Endothelial cell of umbilical vein (primary cell): ENCODE results near the gene MCM6. TPM values are rescaled to one million over a fixed set of nuclear protein-coding genes. Genes with fewer than 3 reads are reported as not detected.

Experiments used
- BruUV-seq: library from RNA; stranded (reverse); fragments of 400-500 nt; replicated peaks from 2 replicates; lab custom pipeline; 2021; lab: Mats Ljungman, UMichigan
- CTCF ChIA-PET: fragments of 300-600, 350-600 bp; sonication (Branson Sonifier 250); formaldehyde crosslinking; loops from one replicate; lab custom pipeline; 2021; ENCODE audit warnings: antibody characterized with exemption, inconsistent platforms; lab: Charles Lee
- POLR2A ChIA-PET: fragments of 300-600, 350-600 bp; sonication (Branson Sonifier 250); formaldehyde crosslinking; loops from one replicate; lab custom pipeline; 2021; ENCODE audit warnings: antibody characterized with exemption, inconsistent platforms; lab: Charles Lee
- DNase-seq: peaks from one replicate; pipeline ENCODE4 v3.0.0-alpha.2; 2011; ENCODE audit warnings: low read depth, low spot score
- FAIRE-seq: peaks from 2 replicates; lab custom pipeline; 2011; peaks lifted over from hg19 to GRCh38; lab: Jason Lieb, UNC
- H2AFZ ChIP-seq: 2 replicates; pipeline ENCODE4 v1.6.0; 2012; ENCODE audit warnings: low read depth, low read length, control low read depth, inconsistent platforms
- H3K27ac ChIP-seq: 2 replicates; pipeline ENCODE4 v1.5.1; 2011; ENCODE audit warnings: low read depth, mild to moderate bottlenecking, control low read depth, low read length, moderate library complexity; ENCODE audit not compliant: insufficient read depth
- H3K27me3 ChIP-seq, 2 experiments: 2 replicates each; pipeline versions ENCODE4 v1.6.0 to v1.6.1; 2011; ENCODE audit warnings: low read length in 2 of 2, mixed read lengths in 1 of 2; ENCODE audit not compliant: control insufficient read depth in 2 of 2, insufficient read depth in 2 of 2
- H3K36me3 ChIP-seq, 2 experiments: 2 replicates in 1 of 2; 3 replicates in 1 of 2; pipeline ENCODE4 v1.5.1; 2011; ENCODE audit warnings: low read length in 2 of 2, mild to moderate bottlenecking in 1 of 2, moderate library complexity in 1 of 2; ENCODE audit not compliant: control insufficient read depth in 2 of 2, insufficient read depth in 2 of 2; ENCODE audit errors: extremely low read depth in 1 of 2
- H3K4me1 ChIP-seq: 3 replicates; pipeline ENCODE4 v1.5.1; 2011; ENCODE audit warnings: mild to moderate bottlenecking, low read length; ENCODE audit not compliant: control insufficient read depth, insufficient read depth; ENCODE audit errors: extremely low read depth
- H3K4me2 ChIP-seq: 2 replicates; pipeline ENCODE4 v1.6.1; 2011; ENCODE audit warnings: low read length, control low read depth, mixed read lengths; ENCODE audit not compliant: insufficient read depth
- H3K4me3 ChIP-seq, 3 experiments: fragments of 200-600 bp in 1 of 3; sonication (generic), shearing (Covaris generic) in 1 of 3; replicated peaks in 1 of 3; 2 replicates each; pipeline ENCODE4 v1.5.1; 2011 to 2016; ENCODE audit warnings: control low read depth in 3 of 3, low read length in 3 of 3, mild to moderate bottlenecking in 2 of 3, inconsistent platforms in 1 of 3, low read depth in 1 of 3, moderate library complexity in 1 of 3; ENCODE audit not compliant: insufficient read depth in 1 of 3
- H3K79me2 ChIP-seq: 2 replicates; pipeline ENCODE4 v1.6.0; 2012; ENCODE audit warnings: low read length, inconsistent platforms; ENCODE audit not compliant: control insufficient read depth, insufficient read depth
- H3K9ac ChIP-seq: replicated peaks from 2 replicates; pipeline ENCODE3; 2011; ENCODE audit warnings: low read length, control low read depth; ENCODE audit not compliant: insufficient read depth; ENCODE audit errors: extremely low read depth
- H3K9me1 ChIP-seq: replicated peaks from 3 replicates; pipeline ENCODE4 v1.6.0; 2011; ENCODE audit warnings: mild to moderate bottlenecking, low read length; ENCODE audit not compliant: control insufficient read depth, insufficient read depth; ENCODE audit errors: extremely low read depth
- H3K9me3 ChIP-seq: replicated peaks from 2 replicates; pipeline ENCODE4 v1.5.1; 2012; ENCODE audit warnings: low read length, inconsistent platforms; ENCODE audit not compliant: control insufficient read depth, insufficient read depth
- H4K20me1 ChIP-seq: replicated peaks from 2 replicates; pipeline ENCODE3; 2011; ENCODE audit warnings: mild to moderate bottlenecking, low read length; ENCODE audit not compliant: control insufficient read depth, insufficient read depth; ENCODE audit errors: extremely low read depth
- CTCF ChIP-seq, 2 donors: IDR thresholded peaks; 1 replicate in 1 of 2; 2 replicates in 1 of 2; pipeline ENCODE4 v1.5.1; 2011; ENCODE audit warnings: low read length in 2 of 2, mild to moderate bottlenecking in 2 of 2, moderate library complexity in 2 of 2, control low read depth in 1 of 2, inconsistent platforms in 1 of 2, low read depth in 1 of 2; ENCODE audit not compliant: insufficient read depth in 1 of 2; ENCODE audit errors: extremely low read depth in 1 of 2
- EZH2 ChIP-seq: IDR thresholded peaks from 2 replicates; pipeline ENCODE4 v1.6.1; 2012; ENCODE audit warnings: borderline replicate concordance, low read depth, mild to moderate bottlenecking, moderate library complexity, low read length, inconsistent platforms; ENCODE audit not compliant: severe bottlenecking
- FOS ChIP-seq: IDR thresholded peaks from 2 replicates; pipeline ENCODE4 v1.6.1; 2011; ENCODE audit warnings: mild to moderate bottlenecking, low read length, moderate library complexity, borderline replicate concordance; ENCODE audit not compliant: insufficient read depth
- GATA2 ChIP-seq: IDR thresholded peaks from 2 replicates; pipeline ENCODE4 v1.7.0; 2011; ENCODE audit warnings: low read depth, mild to moderate bottlenecking, moderate library complexity, mixed read lengths, low read length; ENCODE audit not compliant: insufficient read length, insufficient read depth
- JUN ChIP-seq: IDR thresholded peaks from 2 replicates; pipeline ENCODE4 v1.6.1; 2011; ENCODE audit warnings: borderline replicate concordance, low read depth; ENCODE audit not compliant: insufficient read length, insufficient read depth
- MAX ChIP-seq: IDR thresholded peaks from 2 replicates; pipeline ENCODE4 v1.6.1; 2011; ENCODE audit not compliant: insufficient read depth, insufficient read length
- MYC ChIP-seq: IDR thresholded peaks from one replicate; pipeline ENCODE4 v1.6.1; 2011; ENCODE audit warnings: mild to moderate bottlenecking, low read depth, low read length
- POLR2A ChIP-seq: IDR thresholded peaks from 2 replicates; pipeline ENCODE4 v1.6.1; 2012; ENCODE audit warnings: low read depth, mild to moderate bottlenecking, control low read depth, low read length
- POLR2AphosphoS5 ChIP-seq: IDR thresholded peaks from 2 replicates; pipeline ENCODE4 v1.6.1; 2012; ENCODE audit warnings: low read depth, mild to moderate bottlenecking, control low read depth, low read length, moderate library complexity; ENCODE audit not compliant: insufficient read depth
- dilution Hi-C: fragments of 300-500 bp; cut with MboI; formaldehyde crosslinking; loops from one replicate; pipeline ENCODE4 v1.15.0; 2019; ENCODE audit warnings: low sequenced_read_pairs; ENCODE audit not compliant: extremely low pct_ligation_motif_present
- intact Hi-C: fragments of 100-400 bp; cut with micrococcal nuclease; formaldehyde crosslinking; loops from one replicate; pipeline ENCODE4 v1.10.0; 2022
- polyA plus RNA-seq, 4 experiments: library from polyadenylated mRNA; depleted of rRNA in 3 of 4; stranded (reverse) in 3 of 4; unstranded in 1 of 4; fragments of >200 nt; gene quantifications; 2 replicates each; pipeline versions ENCODE4 v1.2.1 to v1.2.3, GENCODE V29; 2011 to 2012; ENCODE audit warnings: missing spikeins in 1 of 4
- total RNA-seq: library from RNA; stranded (reverse); gene quantifications from 2 replicates; pipeline ENCODE4 v1.2.3, GENCODE V29; 2021

Gene MCM6
- total and polyA plus RNA-seq, 2 donors (not counting 3 experiments of a cell fraction or from before 2014, with no cell fraction given), result 20.6 to 52.6 TPM

- BruUV-seq, result no TSS peak
- ChIA-PET POLR2A (no interaction called here), CTCF (interaction anchor here (2.0 to 4.4 kb wide), 3 partner anchors 461 to 469 kb away, joined by 16 to 39 read pairs (median 19); no protein-coding TSS in a partner anchor)
- TF ChIP-seq CTCF (IDR thresholded peaks at IDR 0.05; ENCODE audit: extremely low read depth in 1 of 2, insufficient read depth in 1 of 2, low read depth in 1 of 2, low read length in 2 of 2) (peak; percentile 7 to 26), JUN (no peak)
- no peak overlapping the region for H3K4me2 ChIP-seq
- H2AFZ ChIP-seq, result no peak overlapping the region
- no peak overlapping the region for H3K9ac ChIP-seq
- no peak overlapping the region for H3K27ac ChIP-seq
- H3K4me3 ChIP-seq, result no peak overlapping the region
- DNase-seq (peak; percentile 76), FAIRE-seq (no peak)
- H3K36me3 ChIP-seq, result no peaks in the 10 kb centered on the region
- no peaks in the 10 kb centered on the region for H3K9me3 ChIP-seq
- H3K79me2 ChIP-seq, result no peaks in the 10 kb centered on the region
- no peaks in the 10 kb centered on the region for H3K27me3 ChIP-seq
- H3K4me1 ChIP-seq, result no peaks in the 10 kb centered on the region
- dilution Hi-C loops (no loop called here), intact Hi-C loops (loop anchor here (1.0 to 5.0 kb wide), 5 partner anchors 96 to 468 kb away; partner anchors contain the start of gene CXCR4)
- no peaks in the 10 kb centered on the region for H4K20me1 ChIP-seq
- no peaks in the 10 kb centered on the region for H3K9me1 ChIP-seq
Observed at GRCh38 chr2:135916207-135916606, 40.0 kb upstream of the MCM6 start.

GRCh38 chr2:135914485-135914884 lies 38.2 kb upstream of the MCM6 start:
- Histone ChIP-seq H3K4me2 (no peak overlapping the region), H3K79me2 (no peaks in the 10 kb centered on the region), H3K9me1 (no peaks in the 10 kb centered on the region), H3K9me3 (no peaks in the 10 kb centered on the region), H3K36me3 (no peaks in the 10 kb centered on the region), H2AFZ (no peak overlapping the region), H4K20me1 (no peaks in the 10 kb centered on the region), H3K4me3 (no peak overlapping the region), H3K27me3 (no peaks in the 10 kb centered on the region), H3K4me1 (peaks cover 9% of the 10 kb centered on the region), H3K9ac (no peak overlapping the region), H3K27ac (no peak overlapping the region)
- FAIRE-seq, result no peak
- intact Hi-C loops (loop anchor here (5.0 kb wide), 3 partner anchors 37 to 1923 kb away; partner anchors contain the start of gene MCM6), dilution Hi-C loops (no loop called here)
- no TSS peak for BruUV-seq
- TF ChIP-seq FOS, result no peak
- TF ChIP-seq MAX, result no peak
- TF ChIP-seq JUN, result no peak
- no peak for TF ChIP-seq POLR2AphosphoS5
- TF ChIP-seq CTCF (IDR thresholded peaks at IDR 0.05; ENCODE audit: extremely low read depth in 1 of 2, insufficient read depth in 1 of 2, low read depth in 1 of 2, low read length in 2 of 2), result no peak
- no peak for TF ChIP-seq EZH2
- TF ChIP-seq GATA2, result no peak
- no peak for TF ChIP-seq MYC
- no peak for TF ChIP-seq POLR2A
- CTCF ChIA-PET, result interaction anchor here (0.6 to 2.3 kb wide), 28 partner anchors 8 to 1924 kb away, joined by 3 to 127 read pairs (median 4); partner anchors contain the start of gene DARS1
- no peak for DNase-seq
- POLR2A ChIA-PET, result no interaction called here
